Activated CD4-positive, alpha-beta memory T cell treated with anti-CD3 and anti-CD28 coated beads, Interleukin-2, amount 10 ng/mL, durations not matched to agents 7 days and 5 days (primary cell): ENCODE measurements around the gene FOXL1. TPM values are rescaled to one million over a fixed set of nuclear protein-coding genes. Genes with fewer than 3 reads are reported as not detected.

Source experiments
- CTCF ChIA-PET: fragments of 350-600 bp; sonication (Branson Sonifier 250); formaldehyde crosslinking; loops from one replicate; lab custom pipeline; 2021; ENCODE audit warnings: antibody characterized with exemption, inconsistent platforms; lab: Charles Lee
- POLR2A ChIA-PET: fragments of 350-600 bp; sonication (Branson Sonifier 250); formaldehyde crosslinking; loops from one replicate; lab custom pipeline; 2021; ENCODE audit warnings: antibody characterized with exemption; lab: Charles Lee
- DNase-seq: peaks from one replicate; pipeline ENCODE4 v3.0.0-alpha.2; 2020
- H3K27ac Mint-ChIP-seq: one replicate; pipeline ENCODE4 v1.8.0; 2021; ENCODE audit warnings: mild to moderate bottlenecking, mixed read lengths
- H3K27me3 Mint-ChIP-seq: one replicate; pipeline ENCODE4 v1.8.0; 2021; ENCODE audit warnings: mixed read lengths
- H3K36me3 Mint-ChIP-seq: one replicate; pipeline ENCODE4 v1.8.0; 2021; ENCODE audit warnings: low read depth, mixed read lengths
- H3K4me1 Mint-ChIP-seq: one replicate; pipeline ENCODE4 v1.8.0; 2021; ENCODE audit warnings: mixed read lengths
- H3K4me3 Mint-ChIP-seq: one replicate; pipeline ENCODE4 v1.8.0; 2021; ENCODE audit warnings: mild to moderate bottlenecking, mixed read lengths
- H3K9me3 Mint-ChIP-seq: one replicate; pipeline ENCODE4 v1.8.0; 2021; ENCODE audit warnings: mixed read lengths
- total RNA-seq, 2 experiments: library from RNA; stranded (reverse); gene quantifications; one replicate each; pipeline ENCODE4 v1.2.3, GENCODE V29; 2021

FOXL1 gene
- total RNA-seq, 2 experiments from 2014 or later = not detected

DNA sequence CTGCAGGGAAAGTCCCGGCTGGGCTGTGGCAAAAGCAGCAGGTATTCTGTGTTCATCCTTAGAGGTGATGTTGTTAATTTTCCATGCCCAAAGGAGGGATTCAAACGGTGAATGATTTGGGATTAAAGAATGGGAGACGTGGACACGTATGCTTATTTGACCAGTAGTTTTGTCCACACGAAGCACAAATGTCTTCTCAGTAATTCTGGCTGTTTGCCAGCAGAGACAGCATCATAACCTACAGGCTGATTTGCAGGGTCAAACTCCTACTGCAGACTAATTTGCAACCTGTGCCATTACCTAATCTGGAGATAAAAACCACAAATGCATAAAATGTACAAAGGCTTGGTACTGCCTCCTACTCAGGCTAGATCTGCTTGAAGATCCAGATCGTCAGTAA is 37.5 kb upstream of the FOXL1 start:
- H3K4me1 Mint-ChIP-seq = no peaks in the 10 kb centered on the region
- H3K27me3 Mint-ChIP-seq = no peaks in the 10 kb centered on the region

DNA sequence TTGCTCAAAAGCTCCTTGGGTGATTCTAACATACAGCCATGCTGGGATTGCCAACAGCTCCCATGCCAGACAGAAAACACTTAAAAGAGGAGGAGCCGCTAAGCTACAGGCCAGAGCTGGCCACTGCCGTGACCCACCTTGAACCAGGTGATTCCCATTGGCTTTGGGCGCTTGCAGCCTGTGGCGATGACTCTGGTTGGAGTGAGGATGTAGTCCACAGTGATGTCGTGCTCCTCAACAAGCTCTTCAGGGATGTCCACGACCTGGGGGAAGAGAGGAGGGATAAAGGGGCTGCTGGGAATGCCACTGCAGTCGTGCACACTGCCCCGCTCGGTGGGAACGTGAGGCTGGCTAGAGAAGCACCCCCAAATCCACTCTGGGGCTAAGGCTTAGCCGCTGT is 36.8 kb upstream of the FOXL1 start:
- Mint-ChIP-seq H3K4me3 (no peak overlapping the region), H3K9me3 (no peaks in the 10 kb centered on the region), H3K27ac (no peak overlapping the region), H3K4me1 (no peaks in the 10 kb centered on the region), H3K27me3 (no peaks in the 10 kb centered on the region), H3K36me3 (peaks cover 32% of the 10 kb centered on the region)
- POLR2A ChIA-PET = no interaction called here
- CTCF ChIA-PET = no interaction called here
- DNase-seq = no peak

More for the DNA sequence above, 37.5 kb upstream of the FOXL1 start:
- CTCF ChIA-PET = no interaction called here
- H3K36me3 Mint-ChIP-seq = peaks cover 30% of the 10 kb centered on the region
- H3K4me3 Mint-ChIP-seq = no peak overlapping the region
- POLR2A ChIA-PET = no interaction called here
- no peak overlapping the region for H3K27ac Mint-ChIP-seq
- H3K9me3 Mint-ChIP-seq = no peaks in the 10 kb centered on the region
- no peak for DNase-seq

DNA sequence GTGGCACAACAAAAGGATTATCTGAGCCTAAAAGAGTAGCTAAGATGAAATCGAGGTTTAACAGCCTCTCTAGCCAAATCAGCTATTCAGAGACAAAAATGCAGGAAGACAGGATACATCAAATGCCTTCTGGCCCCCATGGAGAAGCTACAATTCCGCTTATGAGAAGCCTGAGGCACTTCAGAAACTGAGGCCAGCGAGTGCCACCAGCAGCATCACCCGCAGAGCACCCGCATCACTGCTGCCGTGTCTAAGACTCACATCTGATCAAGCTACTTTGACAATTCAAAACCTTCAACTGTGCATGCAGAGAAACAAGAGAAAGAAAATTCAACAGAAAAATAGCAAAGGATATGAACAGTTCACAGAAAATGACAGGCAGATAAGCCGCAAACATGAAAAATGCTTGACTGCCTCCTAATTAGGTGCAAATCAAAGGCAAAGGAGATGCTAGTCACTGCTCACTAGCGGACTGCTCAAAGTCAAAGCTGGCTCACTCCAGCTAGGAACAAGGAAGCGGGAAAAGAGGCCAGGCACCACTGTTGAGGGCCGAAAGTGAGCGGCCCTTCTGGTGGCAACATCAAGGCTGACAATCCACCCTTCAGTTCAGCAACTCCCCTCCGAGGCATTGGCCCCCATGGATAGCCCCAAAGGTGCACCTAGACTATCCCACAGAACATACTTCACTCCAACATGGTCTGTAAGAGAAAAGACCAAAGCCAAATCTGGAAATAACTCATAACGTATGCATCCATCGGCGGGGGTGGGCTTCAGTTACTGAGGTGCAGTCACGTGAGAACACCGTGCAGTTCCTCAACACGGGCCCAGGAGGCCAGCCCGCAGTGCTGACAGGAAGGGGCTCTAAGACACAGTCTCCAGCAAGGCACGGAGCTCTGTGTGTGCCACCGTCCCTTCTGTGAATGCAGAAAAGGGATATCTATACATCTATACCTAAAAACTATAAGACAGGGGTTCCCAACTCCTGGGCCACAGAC is 35.3 kb upstream of the FOXL1 start:
- Mint-ChIP-seq H3K4me3 (no peak overlapping the region), H3K27me3 (no peaks in the 10 kb centered on the region), H3K36me3 (peaks cover 39% of the 10 kb centered on the region), H3K27ac (no peak overlapping the region), H3K9me3 (no peaks in the 10 kb centered on the region), H3K4me1 (no peaks in the 10 kb centered on the region)
- ChIA-PET CTCF (no interaction called here), POLR2A (no interaction called here)
- DNase-seq = no peak

DNA sequence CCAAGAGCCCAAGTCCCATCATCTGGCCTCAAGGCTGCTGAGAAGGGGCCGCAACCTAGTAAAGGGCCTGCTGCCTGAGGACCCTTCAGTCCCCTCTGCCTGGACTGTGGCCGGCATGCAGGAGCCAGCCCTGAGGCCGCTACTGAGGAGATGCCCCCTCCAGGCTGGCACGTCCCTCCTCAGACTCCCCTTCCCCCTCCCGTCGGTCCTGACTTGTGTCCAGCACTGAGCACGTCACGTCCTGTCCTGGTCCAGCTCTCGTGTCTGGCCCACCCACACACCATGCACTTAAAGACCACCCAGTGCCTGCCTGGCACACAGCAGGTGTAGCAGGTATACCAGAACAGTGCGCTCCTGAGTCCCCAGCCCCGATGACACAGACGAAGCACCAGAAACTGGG is 32.9 kb upstream of the FOXL1 start:
- POLR2A ChIA-PET = no interaction called here
- Mint-ChIP-seq H3K36me3 (peaks cover 35% of the 10 kb centered on the region), H3K4me1 (peaks cover 10% of the 10 kb centered on the region), H3K9me3 (no peaks in the 10 kb centered on the region), H3K4me3 (no peak overlapping the region), H3K27ac (no peak overlapping the region), H3K27me3 (no peaks in the 10 kb centered on the region)
- no peak for DNase-seq
- CTCF ChIA-PET = no interaction called here

GRCh38 chr16:86545954-86546637 is 32.3 kb upstream of the FOXL1 start:
- H3K27ac Mint-ChIP-seq = no peak overlapping the region
- H3K27me3 Mint-ChIP-seq = no peaks in the 10 kb centered on the region
- CTCF ChIA-PET = no interaction called here
- no peaks in the 10 kb centered on the region for H3K9me3 Mint-ChIP-seq
- H3K4me1 Mint-ChIP-seq = peaks cover 13% of the 10 kb centered on the region
- no peak for DNase-seq
- no peak overlapping the region for H3K4me3 Mint-ChIP-seq
- POLR2A ChIA-PET = no interaction called here
- peaks cover 34% of the 10 kb centered on the region for H3K36me3 Mint-ChIP-seq

DNA sequence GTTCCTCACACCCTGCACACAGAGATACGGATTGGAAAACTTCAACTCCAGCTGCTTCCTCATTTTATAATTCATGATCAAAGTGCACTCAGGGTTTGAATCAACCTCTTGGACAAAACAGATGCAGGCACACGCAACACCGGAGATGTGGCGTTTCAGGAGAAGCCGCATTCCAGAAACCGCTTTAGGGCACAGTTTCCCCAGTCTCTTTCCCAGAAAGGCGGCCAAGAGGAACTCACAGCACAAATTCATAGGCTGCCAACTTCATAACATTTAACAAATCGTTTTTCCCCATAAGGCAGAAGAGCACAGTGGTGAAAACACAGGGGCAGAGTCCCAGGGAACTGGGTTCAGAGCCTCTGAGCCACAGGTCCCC is 31.7 kb upstream of the FOXL1 start:
- POLR2A ChIA-PET = no interaction called here
- Mint-ChIP-seq H3K36me3 (peaks cover 34% of the 10 kb centered on the region), H3K9me3 (no peaks in the 10 kb centered on the region), H3K4me3 (no peak overlapping the region), H3K27ac (no peak overlapping the region), H3K4me1 (peaks cover 13% of the 10 kb centered on the region), H3K27me3 (no peaks in the 10 kb centered on the region)
- CTCF ChIA-PET = no interaction called here
- no peak for DNase-seq

DNA sequence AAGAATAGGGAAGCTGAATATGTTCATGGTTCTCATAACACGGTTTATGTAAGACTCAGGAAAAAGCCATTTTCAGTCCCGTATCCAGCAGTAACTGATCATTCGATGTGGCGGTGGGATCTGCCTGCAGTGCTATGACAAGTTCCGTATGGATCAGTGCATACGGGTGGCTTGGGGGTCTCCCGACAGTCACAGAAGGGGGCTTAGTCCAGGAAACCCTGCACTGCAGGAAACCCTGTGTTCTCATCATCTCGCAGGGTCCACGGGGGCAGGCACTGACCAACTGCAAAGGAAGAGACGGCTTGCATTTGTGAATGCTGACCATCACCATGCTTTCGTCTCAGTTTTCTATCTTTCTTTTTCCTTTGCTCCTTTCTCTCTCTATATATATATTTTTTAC is 31.1 kb upstream of the FOXL1 start:
- H3K36me3 Mint-ChIP-seq = peaks cover 34% of the 10 kb centered on the region
- no peaks in the 10 kb centered on the region for H3K27me3 Mint-ChIP-seq
- POLR2A ChIA-PET = no interaction called here

DNA sequence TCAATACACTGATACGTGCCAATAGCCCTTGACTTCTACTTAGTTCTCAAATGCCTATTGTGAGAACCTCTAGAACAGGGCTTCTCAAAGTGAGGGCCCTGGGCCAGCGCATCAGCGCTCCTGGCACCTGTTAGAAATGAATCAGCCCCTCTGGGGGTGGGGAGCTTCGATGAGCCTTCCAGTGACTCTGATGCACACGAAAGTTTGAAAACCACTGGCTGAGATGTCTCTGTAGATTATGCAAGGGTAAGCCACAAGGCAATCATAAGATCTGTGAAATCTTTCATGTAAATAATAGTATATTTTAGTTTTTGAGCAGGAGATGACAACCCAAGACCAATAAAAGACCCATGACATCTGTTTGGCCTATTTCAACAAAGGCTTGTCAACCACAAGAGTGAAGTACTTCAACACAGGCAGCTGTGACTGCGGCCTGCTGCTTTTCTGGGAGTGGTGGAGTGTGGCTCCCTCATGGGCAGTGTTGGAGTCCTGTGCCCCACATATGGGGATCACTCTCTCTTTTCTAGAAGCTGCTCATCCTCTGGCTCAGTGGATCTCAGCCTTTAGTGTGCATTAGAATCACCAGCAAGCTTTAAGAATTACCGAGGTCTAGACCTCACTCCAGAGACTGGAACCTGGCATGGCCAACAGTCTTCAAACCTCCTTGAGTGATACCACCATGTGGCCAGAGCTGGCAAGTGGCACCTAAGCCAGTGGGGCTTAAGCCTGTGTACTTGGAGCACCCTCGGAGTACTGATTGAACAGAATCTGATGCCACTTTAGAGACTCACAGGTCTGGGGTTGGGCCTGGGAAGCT is 29.1 kb upstream of the FOXL1 start:
- no peaks in the 10 kb centered on the region for H3K9me3 Mint-ChIP-seq
- no peaks in the 10 kb centered on the region for H3K27me3 Mint-ChIP-seq
- ChIA-PET POLR2A (interaction anchor here (1.3 kb wide), 1 partner anchor 55 kb away, joined by 3 read pairs; no protein-coding TSS in a partner anchor), CTCF (interaction anchor here (1.1 kb wide), 1 partner anchor 15 kb away, joined by 4 read pairs; no protein-coding TSS in a partner anchor)
- peaks cover 42% of the 10 kb centered on the region for H3K36me3 Mint-ChIP-seq
- peaks cover 25% of the 10 kb centered on the region for H3K4me1 Mint-ChIP-seq
- no peak overlapping the region for H3K27ac Mint-ChIP-seq
- DNase-seq = peak; percentile 29
- no peak overlapping the region for H3K4me3 Mint-ChIP-seq

More for the DNA sequence above, 31.1 kb upstream of the FOXL1 start:
- Mint-ChIP-seq H3K27ac (no peak overlapping the region), H3K9me3 (no peaks in the 10 kb centered on the region), H3K4me1 (peaks cover 13% of the 10 kb centered on the region), H3K4me3 (no peak overlapping the region)
- no peak for DNase-seq
- CTCF ChIA-PET = no interaction called here

- H3K9me3 Mint-ChIP-seq = no peaks in the 10 kb centered on the region
- peaks cover 39% of the 10 kb centered on the region for H3K36me3 Mint-ChIP-seq
- H3K27ac Mint-ChIP-seq = no peak overlapping the region
- no peak for DNase-seq
- CTCF ChIA-PET = interaction anchor here (1.1 kb wide), 1 partner anchor 15 kb away, joined by 4 read pairs; no protein-coding TSS in a partner anchor
- POLR2A ChIA-PET = interaction anchor here (1.3 kb wide), 1 partner anchor 55 kb away, joined by 3 read pairs; no protein-coding TSS in a partner anchor
- H3K27me3 Mint-ChIP-seq = no peaks in the 10 kb centered on the region
- peaks cover 26% of the 10 kb centered on the region for H3K4me1 Mint-ChIP-seq
- no peak overlapping the region for H3K4me3 Mint-ChIP-seq
Observed at GRCh38 chr16:86549893-86550190, 28.5 kb upstream of the FOXL1 start.

DNA sequence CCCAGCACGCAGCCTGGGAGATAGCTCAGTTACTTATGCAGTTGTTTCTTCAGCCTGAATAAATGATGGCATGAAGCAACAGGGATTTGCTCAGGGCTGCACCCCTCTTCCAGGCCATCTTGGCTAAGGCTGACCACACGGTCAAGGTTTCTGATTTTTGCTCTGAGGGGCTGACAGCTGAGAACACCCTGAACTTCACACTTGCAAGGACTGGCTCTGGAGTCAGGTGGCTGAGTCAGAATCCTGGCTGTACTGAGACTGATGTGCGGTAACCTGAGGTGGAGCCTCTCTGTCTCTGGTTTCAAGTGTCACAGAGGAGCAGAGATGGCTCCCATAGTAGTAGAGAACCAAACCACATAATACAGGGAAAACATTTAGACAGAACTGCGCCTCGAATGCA is 28.1 kb upstream of the FOXL1 start:
- ChIA-PET CTCF (no interaction called here), POLR2A (interaction anchor here (1.3 kb wide), 1 partner anchor 54 kb away, joined by 3 read pairs; no protein-coding TSS in a partner anchor)
- no peaks in the 10 kb centered on the region for H3K27me3 Mint-ChIP-seq
- no peak overlapping the region for H3K4me3 Mint-ChIP-seq
- DNase-seq = no peak
- no peaks in the 10 kb centered on the region for H3K9me3 Mint-ChIP-seq
- H3K4me1 Mint-ChIP-seq = peaks cover 30% of the 10 kb centered on the region
- H3K27ac Mint-ChIP-seq = no peak overlapping the region
- H3K36me3 Mint-ChIP-seq = peaks cover 36% of the 10 kb centered on the region

DNA sequence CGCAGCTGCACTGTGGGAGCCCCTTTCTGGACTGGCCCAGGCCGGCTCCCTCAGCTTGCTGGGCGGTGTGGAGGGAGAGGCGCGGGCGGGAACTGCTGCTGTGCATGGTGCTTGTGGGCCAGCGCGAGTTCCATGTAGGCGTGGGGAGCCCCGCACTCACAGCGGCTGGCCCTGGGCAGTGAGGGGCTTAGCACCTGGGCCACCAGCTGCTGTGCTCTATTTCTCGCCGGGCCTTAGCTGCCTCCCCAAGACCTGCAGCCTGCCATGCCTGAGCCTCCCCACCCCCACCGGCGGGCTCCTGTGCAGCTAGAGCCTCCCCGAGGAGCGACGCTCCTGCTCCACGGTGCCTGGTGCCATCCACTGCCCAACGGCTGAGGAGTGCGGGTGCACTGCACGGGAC is 25.0 kb upstream of the FOXL1 start:
- H3K27me3 Mint-ChIP-seq = no peaks in the 10 kb centered on the region
- CTCF ChIA-PET = interaction anchor here (1.1 kb wide), 1 partner anchor 10 kb away, joined by 3 read pairs; no protein-coding TSS in a partner anchor
- no peak overlapping the region for H3K27ac Mint-ChIP-seq
- H3K36me3 Mint-ChIP-seq = peaks cover 21% of the 10 kb centered on the region
- H3K4me3 Mint-ChIP-seq = peak overlapping the region; percentile 86
- peaks cover 35% of the 10 kb centered on the region for H3K4me1 Mint-ChIP-seq
- no peak for DNase-seq
- H3K9me3 Mint-ChIP-seq = no peaks in the 10 kb centered on the region
- POLR2A ChIA-PET = interaction anchor here (2.1 kb wide), 1 partner anchor 830 kb away, joined by 6 read pairs; the partner anchor contains the start of gene FBXO31

DNA sequence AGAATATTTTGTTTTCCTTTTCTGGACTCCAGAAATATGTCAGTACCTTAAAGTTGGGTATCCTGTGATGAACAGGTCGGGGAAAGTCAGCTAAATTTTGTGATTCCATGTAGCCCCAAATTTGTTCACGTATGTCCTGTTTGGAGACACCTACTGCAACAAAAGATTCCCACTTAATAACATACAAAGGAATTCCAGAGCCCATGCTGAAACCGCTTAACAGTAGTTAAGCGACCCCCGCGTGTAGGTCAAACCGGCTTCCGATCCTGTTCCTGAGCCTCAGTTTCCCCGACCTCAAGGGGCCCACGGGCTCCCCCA is 23.8 kb upstream of the FOXL1 start:
- H3K27me3 Mint-ChIP-seq = peaks cover 1% of the 10 kb centered on the region
- ChIA-PET CTCF (interaction anchor here (1.3 kb wide), 1 partner anchor 10 kb away, joined by 6 read pairs; no protein-coding TSS in a partner anchor), POLR2A (no interaction called here)

More for the DNA sequence above, 23.8 kb upstream of the FOXL1 start:
- Mint-ChIP-seq H3K27ac (peak overlapping the region; percentile 92), H3K4me1 (peaks cover 29% of the 10 kb centered on the region), H3K36me3 (peaks cover 21% of the 10 kb centered on the region), H3K4me3 (peak overlapping the region; percentile 86), H3K9me3 (no peaks in the 10 kb centered on the region)
- no peak for DNase-seq
